Endothelial cell of umbilical vein (primary cell): ENCODE measurements around the gene COL9A1. TPM values are rescaled to one million over a fixed set of nuclear protein-coding genes. Genes with fewer than 3 reads are reported as not detected.

ENCODE experiments used
- BruUV-seq: library from RNA; stranded (reverse); fragments of 400-500 nt; replicated peaks from 2 replicates; lab custom pipeline; 2021; lab: Mats Ljungman, UMichigan
- CTCF ChIA-PET: fragments of 300-600, 350-600 bp; sonication (Branson Sonifier 250); formaldehyde crosslinking; loops from one replicate; lab custom pipeline; 2021; ENCODE audit warnings: antibody characterized with exemption, inconsistent platforms; lab: Charles Lee
- POLR2A ChIA-PET: fragments of 300-600, 350-600 bp; sonication (Branson Sonifier 250); formaldehyde crosslinking; loops from one replicate; lab custom pipeline; 2021; ENCODE audit warnings: antibody characterized with exemption, inconsistent platforms; lab: Charles Lee
- DNase-seq: peaks from one replicate; pipeline ENCODE4 v3.0.0-alpha.2; 2011; ENCODE audit warnings: low read depth, low spot score
- FAIRE-seq: peaks from 2 replicates; lab custom pipeline; 2011; peaks lifted over from hg19 to GRCh38; lab: Jason Lieb, UNC
- H2AFZ ChIP-seq: 2 replicates; pipeline ENCODE4 v1.6.0; 2012; ENCODE audit warnings: low read depth, low read length, control low read depth, inconsistent platforms
- H3K27ac ChIP-seq: 2 replicates; pipeline ENCODE4 v1.5.1; 2011; ENCODE audit warnings: low read depth, mild to moderate bottlenecking, control low read depth, low read length, moderate library complexity; ENCODE audit not compliant: insufficient read depth
- H3K27me3 ChIP-seq, 2 experiments: 2 replicates each; pipeline versions ENCODE4 v1.6.0 to v1.6.1; 2011; ENCODE audit warnings: low read length in 2 of 2, mixed read lengths in 1 of 2; ENCODE audit not compliant: control insufficient read depth in 2 of 2, insufficient read depth in 2 of 2
- H3K36me3 ChIP-seq, 2 experiments: 2 replicates in 1 of 2; 3 replicates in 1 of 2; pipeline ENCODE4 v1.5.1; 2011; ENCODE audit warnings: low read length in 2 of 2, mild to moderate bottlenecking in 1 of 2, moderate library complexity in 1 of 2; ENCODE audit not compliant: control insufficient read depth in 2 of 2, insufficient read depth in 2 of 2; ENCODE audit errors: extremely low read depth in 1 of 2
- H3K4me1 ChIP-seq: 3 replicates; pipeline ENCODE4 v1.5.1; 2011; ENCODE audit warnings: mild to moderate bottlenecking, low read length; ENCODE audit not compliant: control insufficient read depth, insufficient read depth; ENCODE audit errors: extremely low read depth
- H3K4me2 ChIP-seq: 2 replicates; pipeline ENCODE4 v1.6.1; 2011; ENCODE audit warnings: low read length, control low read depth, mixed read lengths; ENCODE audit not compliant: insufficient read depth
- H3K4me3 ChIP-seq, 3 experiments: fragments of 200-600 bp in 1 of 3; sonication (generic), shearing (Covaris generic) in 1 of 3; replicated peaks in 1 of 3; 2 replicates each; pipeline ENCODE4 v1.5.1; 2011 to 2016; ENCODE audit warnings: control low read depth in 3 of 3, low read length in 3 of 3, mild to moderate bottlenecking in 2 of 3, inconsistent platforms in 1 of 3, low read depth in 1 of 3, moderate library complexity in 1 of 3; ENCODE audit not compliant: insufficient read depth in 1 of 3
- H3K79me2 ChIP-seq: 2 replicates; pipeline ENCODE4 v1.6.0; 2012; ENCODE audit warnings: low read length, inconsistent platforms; ENCODE audit not compliant: control insufficient read depth, insufficient read depth
- H3K9ac ChIP-seq: replicated peaks from 2 replicates; pipeline ENCODE3; 2011; ENCODE audit warnings: low read length, control low read depth; ENCODE audit not compliant: insufficient read depth; ENCODE audit errors: extremely low read depth
- H3K9me1 ChIP-seq: replicated peaks from 3 replicates; pipeline ENCODE4 v1.6.0; 2011; ENCODE audit warnings: mild to moderate bottlenecking, low read length; ENCODE audit not compliant: control insufficient read depth, insufficient read depth; ENCODE audit errors: extremely low read depth
- H3K9me3 ChIP-seq: replicated peaks from 2 replicates; pipeline ENCODE4 v1.5.1; 2012; ENCODE audit warnings: low read length, inconsistent platforms; ENCODE audit not compliant: control insufficient read depth, insufficient read depth
- H4K20me1 ChIP-seq: replicated peaks from 2 replicates; pipeline ENCODE3; 2011; ENCODE audit warnings: mild to moderate bottlenecking, low read length; ENCODE audit not compliant: control insufficient read depth, insufficient read depth; ENCODE audit errors: extremely low read depth
- EZH2 ChIP-seq: IDR thresholded peaks from 2 replicates; pipeline ENCODE4 v1.6.1; 2012; ENCODE audit warnings: borderline replicate concordance, low read depth, mild to moderate bottlenecking, moderate library complexity, low read length, inconsistent platforms; ENCODE audit not compliant: severe bottlenecking
- GATA2 ChIP-seq: IDR thresholded peaks from 2 replicates; pipeline ENCODE4 v1.7.0; 2011; ENCODE audit warnings: low read depth, mild to moderate bottlenecking, moderate library complexity, mixed read lengths, low read length; ENCODE audit not compliant: insufficient read length, insufficient read depth
- JUN ChIP-seq: IDR thresholded peaks from 2 replicates; pipeline ENCODE4 v1.6.1; 2011; ENCODE audit warnings: borderline replicate concordance, low read depth; ENCODE audit not compliant: insufficient read length, insufficient read depth
- MYC ChIP-seq: IDR thresholded peaks from one replicate; pipeline ENCODE4 v1.6.1; 2011; ENCODE audit warnings: mild to moderate bottlenecking, low read depth, low read length
- POLR2A ChIP-seq: IDR thresholded peaks from 2 replicates; pipeline ENCODE4 v1.6.1; 2012; ENCODE audit warnings: low read depth, mild to moderate bottlenecking, control low read depth, low read length
- POLR2AphosphoS5 ChIP-seq: IDR thresholded peaks from 2 replicates; pipeline ENCODE4 v1.6.1; 2012; ENCODE audit warnings: low read depth, mild to moderate bottlenecking, control low read depth, low read length, moderate library complexity; ENCODE audit not compliant: insufficient read depth
- dilution Hi-C: fragments of 300-500 bp; cut with MboI; formaldehyde crosslinking; loops from one replicate; pipeline ENCODE4 v1.15.0; 2019; ENCODE audit warnings: low sequenced_read_pairs; ENCODE audit not compliant: extremely low pct_ligation_motif_present
- intact Hi-C: fragments of 100-400 bp; cut with micrococcal nuclease; formaldehyde crosslinking; loops from one replicate; pipeline ENCODE4 v1.10.0; 2022
- polyA plus RNA-seq, 4 experiments: library from polyadenylated mRNA; depleted of rRNA in 3 of 4; stranded (reverse) in 3 of 4; unstranded in 1 of 4; fragments of >200 nt; gene quantifications; 2 replicates each; pipeline versions ENCODE4 v1.2.1 to v1.2.3, GENCODE V29; 2011 to 2012; ENCODE audit warnings: missing spikeins in 1 of 4
- total RNA-seq: library from RNA; stranded (reverse); gene quantifications from 2 replicates; pipeline ENCODE4 v1.2.3, GENCODE V29; 2021
- TF ChIP-seq, protein P1 (sequence below), 2 donors: IDR thresholded peaks; 1 replicate in 1 of 2; 2 replicates in 1 of 2; pipeline ENCODE4 v1.5.1; 2011; ENCODE audit warnings: low read length in 2 of 2, mild to moderate bottlenecking in 2 of 2, moderate library complexity in 2 of 2, control low read depth in 1 of 2, inconsistent platforms in 1 of 2, low read depth in 1 of 2; ENCODE audit not compliant: insufficient read depth in 1 of 2; ENCODE audit errors: extremely low read depth in 1 of 2

The COL9A1 gene
- total and polyA plus RNA-seq, 2 donors (not counting 3 experiments of a cell fraction or from before 2014, with no cell fraction given): not detected

DNA sequence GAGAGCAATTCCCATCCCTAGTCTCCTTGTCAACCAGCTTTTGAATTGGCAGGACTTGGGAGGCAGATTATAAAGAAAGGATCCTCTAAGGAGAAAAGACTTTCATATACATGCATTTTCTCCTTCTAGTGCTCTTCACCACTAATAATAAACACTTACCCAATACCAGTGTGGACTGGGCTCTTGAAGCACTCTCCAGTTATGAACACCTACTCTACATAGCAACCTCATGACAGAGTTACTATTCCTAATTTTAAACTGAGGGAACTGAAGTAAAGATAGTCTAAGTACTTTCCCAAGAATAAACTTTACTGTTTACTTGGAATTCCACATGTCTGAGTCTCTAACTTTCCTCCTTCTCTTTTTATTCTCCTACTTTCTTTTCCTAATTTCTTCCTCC lies 4.8 kb downstream of the COL9A1 start:
- H3K27me3 ChIP-seq: no peaks in the 10 kb centered on the region
- dilution Hi-C loops (no loop called here), intact Hi-C loops (no loop called here)
- H3K27ac ChIP-seq: no peak overlapping the region
- POLR2A ChIA-PET: no interaction called here
- H2AFZ ChIP-seq: no peak overlapping the region
- no peaks in the 10 kb centered on the region for H3K9me1 ChIP-seq
- no peak overlapping the region for H3K9ac ChIP-seq
- H3K4me3 ChIP-seq: no peak overlapping the region
- no peaks in the 10 kb centered on the region for H3K9me3 ChIP-seq
- no peak for FAIRE-seq
- no TSS peak for BruUV-seq
- DNase-seq: no peak
- TF ChIP-seq POLR2AphosphoS5 (no peak), POLR2A (no peak), EZH2 (no peak), GATA2 (no peak)
- TF ChIP-seq, protein P1, sequence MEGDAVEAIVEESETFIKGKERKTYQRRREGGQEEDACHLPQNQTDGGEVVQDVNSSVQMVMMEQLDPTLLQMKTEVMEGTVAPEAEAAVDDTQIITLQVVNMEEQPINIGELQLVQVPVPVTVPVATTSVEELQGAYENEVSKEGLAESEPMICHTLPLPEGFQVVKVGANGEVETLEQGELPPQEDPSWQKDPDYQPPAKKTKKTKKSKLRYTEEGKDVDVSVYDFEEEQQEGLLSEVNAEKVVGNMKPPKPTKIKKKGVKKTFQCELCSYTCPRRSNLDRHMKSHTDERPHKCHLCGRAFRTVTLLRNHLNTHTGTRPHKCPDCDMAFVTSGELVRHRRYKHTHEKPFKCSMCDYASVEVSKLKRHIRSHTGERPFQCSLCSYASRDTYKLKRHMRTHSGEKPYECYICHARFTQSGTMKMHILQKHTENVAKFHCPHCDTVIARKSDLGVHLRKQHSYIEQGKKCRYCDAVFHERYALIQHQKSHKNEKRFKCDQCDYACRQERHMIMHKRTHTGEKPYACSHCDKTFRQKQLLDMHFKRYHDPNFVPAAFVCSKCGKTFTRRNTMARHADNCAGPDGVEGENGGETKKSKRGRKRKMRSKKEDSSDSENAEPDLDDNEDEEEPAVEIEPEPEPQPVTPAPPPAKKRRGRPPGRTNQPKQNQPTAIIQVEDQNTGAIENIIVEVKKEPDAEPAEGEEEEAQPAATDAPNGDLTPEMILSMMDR (IDR thresholded peaks at IDR 0.05; ENCODE audit: extremely low read depth in 1 of 2, insufficient read depth in 1 of 2, low read depth in 1 of 2, low read length in 2 of 2): no peak
- no peaks in the 10 kb centered on the region for H3K36me3 ChIP-seq
- no peaks in the 10 kb centered on the region for H3K79me2 ChIP-seq
- CTCF ChIA-PET: interaction anchor here (2.3 kb wide), 1 partner anchor 12 kb away, joined by 10 read pairs; no protein-coding TSS in a partner anchor
- no peaks in the 10 kb centered on the region for H4K20me1 ChIP-seq
- no peaks in the 10 kb centered on the region for H3K4me1 ChIP-seq
- no peak overlapping the region for H3K4me2 ChIP-seq

DNA sequence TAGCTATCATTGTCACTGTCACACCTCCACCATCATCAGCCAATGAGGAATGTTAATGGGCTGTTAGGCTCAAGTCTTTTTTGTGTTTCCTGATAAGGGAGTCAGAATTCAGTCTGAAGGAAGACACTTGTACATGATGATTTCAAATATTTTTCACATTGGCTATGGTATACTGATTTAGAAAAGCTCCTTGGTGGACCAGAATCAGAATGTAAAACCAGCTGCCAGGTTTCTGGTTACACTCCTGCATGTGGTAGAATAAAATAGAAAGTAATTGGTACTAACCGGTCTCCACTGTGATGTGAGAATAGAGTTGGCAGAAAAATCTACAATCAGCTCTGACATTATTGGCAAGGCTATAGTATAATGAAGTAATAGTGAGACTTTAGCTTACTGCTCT lies 10.7 kb downstream of the COL9A1 start:
- no peaks in the 10 kb centered on the region for H3K79me2 ChIP-seq
- H3K4me3 ChIP-seq: no peak overlapping the region
- H3K9ac ChIP-seq: no peak overlapping the region
- intact Hi-C loops: no loop called here
- BruUV-seq: no TSS peak
- no peaks in the 10 kb centered on the region for H3K4me1 ChIP-seq
- no peak overlapping the region for H3K27ac ChIP-seq
- H3K27me3 ChIP-seq: no peaks in the 10 kb centered on the region
- no peak overlapping the region for H3K4me2 ChIP-seq
- H4K20me1 ChIP-seq: no peaks in the 10 kb centered on the region
- dilution Hi-C loops: no loop called here
- CTCF ChIA-PET: no interaction called here
- DNase-seq (no peak), FAIRE-seq (no peak)
- no peaks in the 10 kb centered on the region for H3K36me3 ChIP-seq
- no peaks in the 10 kb centered on the region for H3K9me1 ChIP-seq
- TF ChIP-seq, protein P1 (IDR thresholded peaks at IDR 0.05; ENCODE audit: extremely low read depth in 1 of 2, insufficient read depth in 1 of 2, low read depth in 1 of 2, low read length in 2 of 2): no peak
- TF ChIP-seq MYC (no peak), JUN (no peak)
- no peak overlapping the region for H2AFZ ChIP-seq
- POLR2A ChIA-PET: no interaction called here
- H3K9me3 ChIP-seq: no peaks in the 10 kb centered on the region
